NOMO-1 treated with dmso at 0.1 percent for 144 hours (cell line): ENCODE data around the gene SLC16A10.
"Not testable (repeated sequence)": the region's sequence is repeated elsewhere in the genome, so short reads cannot be mapped to it uniquely, and the experiment has no call there.

Source experiments
- DNase-seq: peaks from one replicate; lab custom pipeline; 2025; ENCODE audit not compliant: unreplicated experiment; lab: John Stamatoyannopoulos, UW

The SLC16A10 gene

DNA sequence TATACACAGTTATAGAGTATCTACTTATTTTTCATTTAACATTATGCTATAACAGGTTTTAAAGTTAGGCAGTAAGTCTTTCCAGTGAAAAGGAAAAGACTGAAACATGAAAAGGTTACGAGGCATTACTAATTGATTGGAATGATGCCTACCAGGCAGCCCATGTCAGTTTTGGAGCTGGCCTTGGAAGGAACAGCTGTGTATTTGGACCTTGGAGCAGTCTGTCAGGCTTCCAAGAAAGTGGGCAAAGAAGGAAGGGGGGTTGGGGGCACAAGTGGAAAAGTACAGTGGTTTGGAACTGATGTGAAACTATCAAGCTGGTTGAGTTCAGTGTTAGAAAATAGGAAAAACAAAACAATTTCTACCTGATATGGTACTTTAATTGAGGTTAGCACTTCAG, 41.7 kb downstream of the SLC16A10 start:
- no peak for DNase-seq

GRCh38 chr6:111131018-111131417, 43.7 kb downstream of the SLC16A10 start:
- DNase-seq, result not testable (repeated sequence)

GRCh38 chr6:111132669-111133068, 45.4 kb downstream of the SLC16A10 start:
- DNase-seq, result not testable (repeated sequence)

GRCh38 chr6:111134236-111134869, 47.0 kb downstream of the SLC16A10 start:
- DNase-seq, result not testable (repeated sequence)

GRCh38 chr6:111137489-111138093, 50.3 kb downstream of the SLC16A10 start:
- DNase-seq, result not testable (repeated sequence)

GRCh38 chr6:111147440-111147839, 60.1 kb downstream of the SLC16A10 start:
- no peak for DNase-seq

DNA sequence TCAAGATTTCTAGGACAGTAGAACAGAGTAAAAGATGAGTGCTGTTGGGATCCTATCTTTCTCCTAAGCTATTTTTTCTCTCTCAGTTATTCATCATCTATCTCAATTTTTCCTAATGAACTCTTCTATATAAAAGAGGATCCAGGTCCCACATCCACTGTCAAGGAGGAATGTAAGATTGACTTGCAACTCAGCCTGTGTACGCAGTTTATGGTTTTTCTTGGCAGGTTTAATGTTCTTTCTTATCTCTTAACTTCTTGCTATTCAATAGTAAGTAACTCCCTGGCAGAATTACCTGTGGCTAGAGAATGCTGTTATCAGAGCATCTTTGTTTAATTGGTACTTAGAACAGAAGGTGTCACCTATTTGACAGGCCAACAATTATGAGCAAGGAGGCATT, 60.8 kb downstream of the SLC16A10 start:
- no peak for DNase-seq

GRCh38 chr6:111150577-111150976, 63.3 kb downstream of the SLC16A10 start:
- DNase-seq, result no peak

DNA sequence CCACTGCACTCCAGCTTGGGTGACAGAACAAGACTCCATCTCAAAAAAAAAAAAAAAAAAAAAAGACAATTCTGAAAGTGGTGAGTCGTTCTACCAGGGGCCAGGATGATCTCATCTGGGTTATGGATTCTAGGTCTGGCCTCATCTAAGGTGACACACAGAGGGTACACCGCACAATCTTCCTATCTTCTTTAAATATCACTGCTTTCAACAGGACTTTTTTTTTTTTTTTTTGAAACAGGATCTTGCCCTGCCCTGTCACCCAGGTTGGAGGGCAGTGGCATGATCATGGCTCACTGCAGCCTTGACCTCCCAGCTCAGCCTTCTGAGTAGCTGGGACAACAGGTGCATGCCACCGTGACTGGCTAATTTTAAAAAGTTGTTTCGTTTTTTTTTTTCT, 67.7 kb downstream of the SLC16A10 start:
- DNase-seq, result no peak

GRCh38 chr6:111157412-111157811, 70.1 kb downstream of the SLC16A10 start:
- DNase-seq, result no peak

GRCh38 chr6:111159633-111160032, 72.3 kb downstream of the SLC16A10 start:
- no peak for DNase-seq

DNA sequence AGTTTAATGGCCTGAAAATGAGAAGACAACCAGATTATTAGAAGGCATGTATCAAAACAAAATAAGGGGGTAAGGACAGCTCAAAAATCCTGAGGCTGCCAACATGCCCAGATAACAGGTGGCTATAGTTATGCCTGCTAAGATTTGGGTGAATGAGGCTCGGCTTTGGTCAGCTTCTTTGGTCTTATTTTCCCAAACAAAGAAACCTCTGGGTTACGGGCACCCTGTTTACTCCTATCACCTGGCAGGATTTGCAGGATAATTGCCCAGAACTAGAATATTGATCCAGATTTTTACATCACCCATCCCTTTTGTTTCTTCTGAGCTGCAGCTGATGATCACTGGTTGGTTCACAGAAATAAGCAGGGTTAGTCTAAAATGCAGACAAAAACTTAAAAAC, 74.3 kb downstream of the SLC16A10 start:
- no peak for DNase-seq

DNA sequence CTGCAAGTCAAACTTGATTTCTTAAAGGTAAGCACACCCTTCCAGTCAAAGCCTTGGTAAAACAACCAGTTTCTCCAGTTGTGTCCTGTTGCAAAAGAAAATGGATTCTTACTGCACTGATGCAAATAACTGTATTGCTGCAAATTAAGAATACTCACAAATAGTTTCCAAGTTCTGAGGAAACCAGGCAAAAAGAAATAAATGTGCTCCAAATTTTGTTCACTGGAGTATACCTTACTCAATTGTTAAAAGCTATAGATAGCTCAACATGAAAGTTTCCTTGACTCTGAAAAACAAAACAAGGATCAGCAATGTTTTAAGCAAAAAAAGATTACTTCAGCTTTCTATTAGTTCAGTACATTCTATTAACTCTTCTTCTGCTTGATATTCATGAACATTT, 75.2 kb downstream of the SLC16A10 start:
- DNase-seq, result no peak

- DNase-seq, result no peak
These were observed 84.5 kb downstream of the SLC16A10 start for GRCh38 chr6:111171577-111172400.

GRCh38 chr6:111172563-111172962, 85.3 kb downstream of the SLC16A10 start:
- no peak for DNase-seq

DNA sequence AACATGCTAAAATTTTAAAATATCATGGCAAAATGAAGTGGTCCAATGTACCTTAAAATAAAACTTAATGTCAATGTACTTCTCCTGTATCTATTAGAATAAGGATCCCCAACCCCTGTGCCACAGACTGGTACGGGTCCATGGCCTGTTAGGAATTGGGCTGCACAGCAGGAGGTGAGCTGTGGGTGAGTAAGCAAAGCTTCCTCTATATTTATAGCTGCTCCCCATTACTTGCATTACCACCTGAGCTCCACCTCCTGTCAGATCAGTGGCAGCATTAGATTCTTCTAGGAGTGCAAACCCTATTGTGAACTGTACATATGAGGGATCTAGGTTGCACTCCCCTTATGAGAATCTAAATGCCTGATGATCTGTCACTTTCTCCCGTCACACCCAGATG, 86.0 kb downstream of the SLC16A10 start:
- no peak for DNase-seq

- DNase-seq, result no peak
These were observed 86.6 kb downstream of the SLC16A10 start for GRCh38 chr6:111173946-111174345.

DNA sequence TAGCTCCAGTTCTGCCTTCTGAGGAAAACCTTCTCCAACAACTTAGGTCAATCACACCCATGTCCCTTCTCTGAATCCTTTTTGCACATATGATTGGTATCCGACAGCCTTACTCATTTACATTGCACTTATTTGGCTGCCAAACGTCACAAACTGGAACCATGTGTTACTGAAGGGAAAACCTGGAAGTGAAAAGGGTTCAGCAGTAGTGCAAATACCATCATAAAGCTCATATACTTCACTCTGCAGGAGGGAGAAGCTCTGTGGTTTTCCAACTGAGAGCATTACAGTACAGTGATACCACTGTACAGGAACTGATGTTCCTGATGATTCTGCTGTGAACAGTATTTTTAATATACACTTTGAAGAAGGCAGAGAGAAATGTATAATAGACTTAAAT, 87.8 kb downstream of the SLC16A10 start:
- DNase-seq, result no peak

- DNase-seq, result no peak
These were observed 88.9 kb downstream of the SLC16A10 start for GRCh38 chr6:111176038-111176759.

DNA sequence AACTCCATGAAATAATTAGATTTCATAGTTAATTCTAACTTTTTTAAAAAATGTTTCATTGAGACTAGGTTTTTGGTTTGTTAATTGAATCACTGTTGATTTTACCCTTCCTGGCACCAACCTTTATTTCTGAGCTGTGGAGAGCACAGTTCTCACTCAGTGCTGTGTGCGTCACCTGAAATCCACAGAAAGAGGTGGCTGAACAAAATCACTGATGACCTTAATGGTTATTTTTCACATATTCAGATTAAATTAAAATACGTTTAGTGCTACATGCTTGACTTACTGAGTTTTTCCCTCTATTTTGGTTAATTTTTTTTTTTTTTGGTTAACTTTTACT, 89.4 kb downstream of the SLC16A10 start:
- no peak for DNase-seq

DNA sequence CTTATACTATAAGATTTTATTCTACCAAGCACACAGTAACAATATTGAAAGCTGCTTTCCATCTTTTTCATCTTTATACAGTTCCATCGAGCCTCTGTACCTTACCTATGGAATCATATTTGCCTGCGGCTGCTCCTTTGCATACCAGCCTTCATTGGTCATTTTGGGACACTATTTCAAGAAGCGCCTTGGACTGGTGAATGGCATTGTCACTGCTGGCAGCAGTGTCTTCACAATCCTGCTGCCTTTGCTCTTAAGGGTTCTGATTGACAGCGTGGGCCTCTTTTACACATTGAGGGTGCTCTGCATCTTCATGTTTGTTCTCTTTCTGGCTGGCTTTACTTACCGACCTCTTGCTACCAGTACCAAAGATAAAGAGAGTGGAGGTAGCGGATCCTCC, 89.8 kb downstream of the SLC16A10 start:
- DNase-seq, result no peak
